Tibial artery (tissue), 4 donors: ENCODE results near the gene TPGS1.
A peak's percentile ranks its signal among the peaks of the same experiment; 100 is the strongest.

Experiments used
- DNase-seq, 2 donors: peaks; one replicate each; pipeline ENCODE4 v3.0.0-alpha.2; 2019
- H3K27ac ChIP-seq, 2 donors: fragments of 200-600 bp; sonication (generic) in 1 of 2; 1 replicate in 1 of 2; 2 replicates in 1 of 2; pipeline ENCODE4 v1.5.1; 2018 to 2019; ENCODE audit warnings: mild to moderate bottlenecking in 1 of 2
- H3K27me3 ChIP-seq, 2 donors: fragments of 200-600 bp; sonication (generic) in 1 of 2; one replicate each; pipeline versions ENCODE4 v1.5.1 to v1.6.0; 2016 to 2019
- H3K36me3 ChIP-seq, 3 donors: fragments of 200-600 bp; sonication (generic) in 2 of 3; one replicate each; pipeline ENCODE4 v1.5.1; 2016 to 2019; ENCODE audit warnings: mild to moderate bottlenecking in 2 of 3
- H3K4me1 ChIP-seq, 4 donors: fragments of 200-600 bp; sonication (generic) in 2 of 4; 1 replicate in 3 of 4; 2 replicates in 1 of 4; pipeline ENCODE4 v1.5.1; 2016 to 2019
- H3K4me3 ChIP-seq, 2 donors: fragments of 200-600 bp; sonication (generic) in 1 of 2; 1 replicate in 1 of 2; 2 replicates in 1 of 2; pipeline ENCODE4 v1.5.1; 2018 to 2019; ENCODE audit warnings: mild to moderate bottlenecking in 2 of 2
- H3K9me3 ChIP-seq, 3 donors: fragments of 200-600 bp; sonication (generic) in 1 of 3; one replicate each; pipeline ENCODE4 v1.5.1; 2016 to 2019
- intact Hi-C: fragments of 100-400 bp; cut with DNase I; formaldehyde crosslinking; loops from one replicate; pipeline ENCODE4 v1.15.0; 2023; ENCODE audit warnings: low total_unique reads
- TF ChIP-seq, protein P1 (sequence below), 2 experiments: fragments of 200-600 bp in 1 of 2; fragments of 450-650 bp in 1 of 2; IDR thresholded peaks; one replicate each; pipeline ENCODE4 v1.5.1; 2017 to 2019; ENCODE audit warnings: antibody characterized with exemption in 2 of 2, mild to moderate bottlenecking in 1 of 2, moderate library complexity in 1 of 2

TPGS1 gene

GRCh38 chr19:482186-483041 is 24.9 kb upstream of the TPGS1 start:
- Histone ChIP-seq H3K4me3 (no peak overlapping the region), H3K9me3 (no peaks in the 10 kb centered on the region), H3K27me3 (peaks cover 0 to 41% of the 10 kb centered on the region in 2 donors), H3K27ac (no peak overlapping the region), H3K36me3 (no peaks in the 10 kb centered on the region), H3K4me1 (peaks cover 0 to 5% (median 4%) of the 10 kb centered on the region in 4 donors)
- intact Hi-C loops, result no loop called here
- DNase-seq, result no peak
- TF ChIP-seq, protein P1, sequence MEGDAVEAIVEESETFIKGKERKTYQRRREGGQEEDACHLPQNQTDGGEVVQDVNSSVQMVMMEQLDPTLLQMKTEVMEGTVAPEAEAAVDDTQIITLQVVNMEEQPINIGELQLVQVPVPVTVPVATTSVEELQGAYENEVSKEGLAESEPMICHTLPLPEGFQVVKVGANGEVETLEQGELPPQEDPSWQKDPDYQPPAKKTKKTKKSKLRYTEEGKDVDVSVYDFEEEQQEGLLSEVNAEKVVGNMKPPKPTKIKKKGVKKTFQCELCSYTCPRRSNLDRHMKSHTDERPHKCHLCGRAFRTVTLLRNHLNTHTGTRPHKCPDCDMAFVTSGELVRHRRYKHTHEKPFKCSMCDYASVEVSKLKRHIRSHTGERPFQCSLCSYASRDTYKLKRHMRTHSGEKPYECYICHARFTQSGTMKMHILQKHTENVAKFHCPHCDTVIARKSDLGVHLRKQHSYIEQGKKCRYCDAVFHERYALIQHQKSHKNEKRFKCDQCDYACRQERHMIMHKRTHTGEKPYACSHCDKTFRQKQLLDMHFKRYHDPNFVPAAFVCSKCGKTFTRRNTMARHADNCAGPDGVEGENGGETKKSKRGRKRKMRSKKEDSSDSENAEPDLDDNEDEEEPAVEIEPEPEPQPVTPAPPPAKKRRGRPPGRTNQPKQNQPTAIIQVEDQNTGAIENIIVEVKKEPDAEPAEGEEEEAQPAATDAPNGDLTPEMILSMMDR (IDR thresholded peaks at IDR 0.05), result no peak

DNA sequence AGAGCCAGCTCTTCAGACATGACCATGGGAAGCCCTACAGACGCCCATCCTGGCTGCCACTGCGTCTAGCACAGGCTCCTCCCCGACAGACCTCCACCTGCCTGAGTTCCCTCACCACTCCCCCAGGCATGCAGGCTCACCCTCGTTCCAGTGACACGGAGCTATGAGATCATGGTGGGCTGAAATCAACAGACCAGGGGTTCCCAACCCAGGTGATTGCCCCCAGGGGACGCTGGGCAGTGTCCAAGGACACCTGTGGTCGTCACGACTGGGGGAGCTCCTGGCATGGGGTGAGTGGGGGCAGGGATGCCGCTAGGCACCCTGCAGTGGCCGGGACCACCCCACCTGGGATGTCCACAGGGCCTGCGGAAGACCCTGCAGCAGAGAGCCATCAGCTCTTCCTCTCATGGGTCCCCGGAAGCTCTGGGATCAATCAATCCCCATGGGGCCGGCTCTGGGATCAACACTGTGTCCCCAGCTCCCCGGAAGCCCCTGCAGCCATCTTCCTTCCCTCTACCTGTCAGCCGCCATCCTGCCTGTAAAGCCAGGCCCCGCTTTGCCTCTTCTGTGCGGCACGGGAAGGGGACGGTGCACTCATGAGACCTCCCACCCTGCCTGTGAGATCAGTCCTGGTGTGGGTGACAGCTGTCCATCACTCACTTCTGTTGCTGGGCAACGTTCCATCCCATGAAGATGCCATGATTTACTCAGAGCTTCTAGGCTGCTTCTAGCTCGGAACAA is 23.8 kb upstream of the TPGS1 start:
- Histone ChIP-seq H3K4me1 (peaks cover 0 to 9% (median 5%) of the 10 kb centered on the region in 4 donors), H3K36me3 (no peaks in the 10 kb centered on the region), H3K27ac (no peak overlapping the region), H3K4me3 (no peak overlapping the region), H3K27me3 (peaks cover 0 to 30% of the 10 kb centered on the region in 2 donors), H3K9me3 (no peaks in the 10 kb centered on the region)
- intact Hi-C loops, result no loop called here
- DNase-seq, result no peak
- TF ChIP-seq, protein P1 (IDR thresholded peaks at IDR 0.05), result no peak

GRCh38 chr19:484494-484893 is 22.8 kb upstream of the TPGS1 start:
- peaks cover 0 to 11% (median 7%) of the 10 kb centered on the region in 4 donors for H3K4me1 ChIP-seq
- H3K36me3 ChIP-seq, result no peaks in the 10 kb centered on the region
- intact Hi-C loops, result no loop called here
- H3K27ac ChIP-seq, result no peak overlapping the region
- H3K9me3 ChIP-seq, result no peaks in the 10 kb centered on the region
- TF ChIP-seq, protein P1 (IDR thresholded peaks at IDR 0.05), result no peak
- H3K27me3 ChIP-seq, result peaks cover 0 to 29% of the 10 kb centered on the region in 2 donors
- H3K4me3 ChIP-seq, result no peak overlapping the region
- no peak for DNase-seq

- no peak overlapping the region for H3K4me3 ChIP-seq
- no peaks in the 10 kb centered on the region for H3K36me3 ChIP-seq
- no peaks in the 10 kb centered on the region for H3K9me3 ChIP-seq
- peaks cover 0 to 29% of the 10 kb centered on the region in 2 donors for H3K27me3 ChIP-seq
- TF ChIP-seq, protein P1 (IDR thresholded peaks at IDR 0.05), result no peak
- no peak for DNase-seq
- intact Hi-C loops, result no loop called here
- H3K27ac ChIP-seq, result no peak overlapping the region
- peaks cover 0 to 12% (median 8%) of the 10 kb centered on the region in 4 donors for H3K4me1 ChIP-seq
These were observed 22.2 kb upstream of the TPGS1 start for GRCh38 chr19:485077-485476.

- no peak overlapping the region for H3K4me3 ChIP-seq
- TF ChIP-seq, protein P1 (IDR thresholded peaks at IDR 0.05), result no peak
- H3K36me3 ChIP-seq, result no peaks in the 10 kb centered on the region
- peak; percentile 67 to 83 for DNase-seq
- H3K27me3 ChIP-seq, result peaks cover 0 to 29% of the 10 kb centered on the region in 2 donors
- H3K27ac ChIP-seq, result no peak overlapping the region
- H3K9me3 ChIP-seq, result no peaks in the 10 kb centered on the region
- intact Hi-C loops, result no loop called here
- peaks cover 0 to 12% (median 8%) of the 10 kb centered on the region in 4 donors for H3K4me1 ChIP-seq
These were observed 21.6 kb upstream of the TPGS1 start for GRCh38 chr19:485583-486236.
